ENCODE data around the gene LINGO1.

- TF ChIP-seq, protein P1, sequence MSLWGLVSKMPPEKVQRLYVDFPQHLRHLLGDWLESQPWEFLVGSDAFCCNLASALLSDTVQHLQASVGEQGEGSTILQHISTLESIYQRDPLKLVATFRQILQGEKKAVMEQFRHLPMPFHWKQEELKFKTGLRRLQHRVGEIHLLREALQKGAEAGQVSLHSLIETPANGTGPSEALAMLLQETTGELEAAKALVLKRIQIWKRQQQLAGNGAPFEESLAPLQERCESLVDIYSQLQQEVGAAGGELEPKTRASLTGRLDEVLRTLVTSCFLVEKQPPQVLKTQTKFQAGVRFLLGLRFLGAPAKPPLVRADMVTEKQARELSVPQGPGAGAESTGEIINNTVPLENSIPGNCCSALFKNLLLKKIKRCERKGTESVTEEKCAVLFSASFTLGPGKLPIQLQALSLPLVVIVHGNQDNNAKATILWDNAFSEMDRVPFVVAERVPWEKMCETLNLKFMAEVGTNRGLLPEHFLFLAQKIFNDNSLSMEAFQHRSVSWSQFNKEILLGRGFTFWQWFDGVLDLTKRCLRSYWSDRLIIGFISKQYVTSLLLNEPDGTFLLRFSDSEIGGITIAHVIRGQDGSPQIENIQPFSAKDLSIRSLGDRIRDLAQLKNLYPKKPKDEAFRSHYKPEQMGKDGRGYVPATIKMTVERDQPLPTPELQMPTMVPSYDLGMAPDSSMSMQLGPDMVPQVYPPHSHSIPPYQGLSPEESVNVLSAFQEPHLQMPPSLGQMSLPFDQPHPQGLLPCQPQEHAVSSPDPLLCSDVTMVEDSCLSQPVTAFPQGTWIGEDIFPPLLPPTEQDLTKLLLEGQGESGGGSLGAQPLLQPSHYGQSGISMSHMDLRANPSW (CRISPR knock-in tag; IDR thresholded peaks at IDR 0.05): no peak
- TF ChIP-seq PRDM10 (IDR thresholded peaks at IDR 0.05; ENCODE audit: partially characterized antibody): peak; percentile 20
- TF ChIP-seq, protein P2, sequence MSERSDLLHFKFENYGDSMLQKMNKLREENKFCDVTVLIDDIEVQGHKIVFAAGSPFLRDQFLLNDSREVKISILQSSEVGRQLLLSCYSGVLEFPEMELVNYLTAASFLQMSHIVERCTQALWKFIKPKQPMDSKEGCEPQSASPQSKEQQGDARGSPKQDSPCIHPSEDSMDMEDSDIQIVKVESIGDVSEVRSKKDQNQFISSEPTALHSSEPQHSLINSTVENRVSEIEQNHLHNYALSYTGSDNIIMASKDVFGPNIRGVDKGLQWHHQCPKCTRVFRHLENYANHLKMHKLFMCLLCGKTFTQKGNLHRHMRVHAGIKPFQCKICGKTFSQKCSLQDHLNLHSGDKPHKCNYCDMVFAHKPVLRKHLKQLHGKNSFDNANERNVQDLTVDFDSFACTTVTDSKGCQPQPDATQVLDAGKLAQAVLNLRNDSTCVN (CRISPR knock-in tag; IDR thresholded peaks at IDR 0.05): no peak
- TF ChIP-seq MEF2D (tag; conservative IDR thresholded peaks at IDR 0.05; ENCODE audit: low read depth): no peak
- no peak for TF ChIP-seq SRSF1 (IDR thresholded peaks at IDR 0.05; ENCODE audit: low read depth, low read length)
- TF ChIP-seq ZBTB1 (CRISPR knock-in tag; IDR thresholded peaks at IDR 0.05; ENCODE audit: borderline replicate concordance, low read depth): peak; percentile 63; the same call in 1 of the 2 replicates
- TF ChIP-seq, protein P3, sequence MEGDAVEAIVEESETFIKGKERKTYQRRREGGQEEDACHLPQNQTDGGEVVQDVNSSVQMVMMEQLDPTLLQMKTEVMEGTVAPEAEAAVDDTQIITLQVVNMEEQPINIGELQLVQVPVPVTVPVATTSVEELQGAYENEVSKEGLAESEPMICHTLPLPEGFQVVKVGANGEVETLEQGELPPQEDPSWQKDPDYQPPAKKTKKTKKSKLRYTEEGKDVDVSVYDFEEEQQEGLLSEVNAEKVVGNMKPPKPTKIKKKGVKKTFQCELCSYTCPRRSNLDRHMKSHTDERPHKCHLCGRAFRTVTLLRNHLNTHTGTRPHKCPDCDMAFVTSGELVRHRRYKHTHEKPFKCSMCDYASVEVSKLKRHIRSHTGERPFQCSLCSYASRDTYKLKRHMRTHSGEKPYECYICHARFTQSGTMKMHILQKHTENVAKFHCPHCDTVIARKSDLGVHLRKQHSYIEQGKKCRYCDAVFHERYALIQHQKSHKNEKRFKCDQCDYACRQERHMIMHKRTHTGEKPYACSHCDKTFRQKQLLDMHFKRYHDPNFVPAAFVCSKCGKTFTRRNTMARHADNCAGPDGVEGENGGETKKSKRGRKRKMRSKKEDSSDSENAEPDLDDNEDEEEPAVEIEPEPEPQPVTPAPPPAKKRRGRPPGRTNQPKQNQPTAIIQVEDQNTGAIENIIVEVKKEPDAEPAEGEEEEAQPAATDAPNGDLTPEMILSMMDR (IDR thresholded peaks at IDR 0.05 in 2 of 3, conservative IDR thresholded peaks at IDR 0.05 in 1 of 3; ENCODE audit: insufficient read depth in 2 of 3, low read depth in 1 of 3, low read length in 3 of 3): peak; percentile 100
- TF ChIP-seq, protein P4, sequence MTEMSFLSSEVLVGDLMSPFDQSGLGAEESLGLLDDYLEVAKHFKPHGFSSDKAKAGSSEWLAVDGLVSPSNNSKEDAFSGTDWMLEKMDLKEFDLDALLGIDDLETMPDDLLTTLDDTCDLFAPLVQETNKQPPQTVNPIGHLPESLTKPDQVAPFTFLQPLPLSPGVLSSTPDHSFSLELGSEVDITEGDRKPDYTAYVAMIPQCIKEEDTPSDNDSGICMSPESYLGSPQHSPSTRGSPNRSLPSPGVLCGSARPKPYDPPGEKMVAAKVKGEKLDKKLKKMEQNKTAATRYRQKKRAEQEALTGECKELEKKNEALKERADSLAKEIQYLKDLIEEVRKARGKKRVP (CRISPR knock-in tag; IDR thresholded peaks at IDR 0.05): no peak
- peak; percentile 47; the same call in 1 of the 2 replicates for TF ChIP-seq PHF8 (IDR thresholded peaks at IDR 0.05; ENCODE audit: borderline replicate concordance, low read length)
- no peak for TF ChIP-seq EZH2 (IDR thresholded peaks at IDR 0.05; ENCODE audit: borderline replicate concordance, low read depth, low read length)
- peak; percentile 80 to 95 for TF ChIP-seq RAD21 (CRISPR knock-in tag; conservative IDR thresholded peaks at IDR 0.05 in 1 of 2, IDR thresholded peaks at IDR 0.05 in 1 of 2)
Measured at GRCh38 chr15:77633134-77633912, 611 bp upstream of the LINGO1 start.
